ENCODE data around the gene MRPS16. TPM values are rescaled to one million over a fixed set of nuclear protein-coding genes. Genes with fewer than 3 reads are reported as not detected.

Gene MRPS16
- total and polyA plus RNA-seq, 2 of the 13 experiments (the other 11 are each of a cell fraction or from before 2014, with no cell fraction given), result 70.1 to 135 TPM

GRCh38 chr10:73262105-73262730 is 9.8 kb upstream of the MRPS16 start:
- no peaks in the 10 kb centered on the region for H4K20me1 ChIP-seq (ENCODE audit: insufficient read depth, low read length)
- 18% methylated on average over 4 of the region's 4 CpGs for WGBS (ENCODE audit: low lambda C conversion rate)
- no peak for FAIRE-seq
- H3K36me3 ChIP-seq (replicated peaks in 1 of 2; ENCODE audit: control insufficient read depth in 1 of 2, insufficient read depth in 2 of 2, low read length in 2 of 2), result no peaks in the 10 kb centered on the region
- H3K9ac ChIP-seq (ENCODE audit: insufficient read depth, low read depth, low read length), result no peak overlapping the region
- in situ Hi-C loops (cut with HindIII; ENCODE audit: extremely low pct_ligation_motif_present, low pct_unique_long_range_greater_than_20kb) (loop anchor here (25.0 kb wide), 1 partner anchor 375 kb away; the partner anchor contains the start of gene MYOZ1), intact Hi-C loops (cut with micrococcal nuclease; ENCODE audit: unreplicated experiment) (loop anchor here (5.0 kb wide), 1 partner anchor 95 kb away; the partner anchor contains the start of gene CFAP70)
- H3K4me3 ChIP-seq (replicated peaks in 1 of 3; ENCODE audit: insufficient read depth in 1 of 3, low read depth in 2 of 3, low read length in 3 of 3), result no peak overlapping the region
- ChIA-PET CTCF (ENCODE audit: low intra/inter-chr PET ratio, low total read pairs) (no interaction called here), POLR2A (interaction anchor here (1.0 to 3.9 kb wide), 3 partner anchors 10 to 96 kb away, joined by 3 to 21 read pairs (median 3); partner anchors contain the start of genes CFAP70, DNAJC9 and MRPS16)
- H3K27me3 ChIP-seq (ENCODE audit: control insufficient read depth in 1 of 2, insufficient read depth in 2 of 2, low read length in 2 of 2), result no peaks in the 10 kb centered on the region
- ATAC-seq, result peak; percentile 41; the same call in 1 of the 3 replicates
- no peaks in the 10 kb centered on the region for H3K79me2 ChIP-seq (ENCODE audit: insufficient read depth, low read length)
- no peaks in the 10 kb centered on the region for H3K9me3 ChIP-seq (ENCODE audit: low read length)
- H3K4me2 ChIP-seq (ENCODE audit: low read depth, low read length), result no peak overlapping the region
- TF ChIP-seq CEBPB (IDR thresholded peaks at IDR 0.05; ENCODE audit: borderline replicate concordance, low read depth, low read length) (peak; percentile 28; the same call in 1 of the 2 replicates), SOX13 (IDR thresholded peaks at IDR 0.05) (no peak), SOX13 (CRISPR knock-in tag; conservative IDR thresholded peaks at IDR 0.05 in 1 of 2, IDR thresholded peaks at IDR 0.05 in 1 of 2) (peak in 1 of 2 experiments; percentile 22; a peak in 1 of 4 replicates), ZNF12 (CRISPR knock-in tag; IDR thresholded peaks at IDR 0.05) (peak; percentile 51; the same call in 1 of the 2 replicates), ZNF281 (CRISPR knock-in tag; IDR thresholded peaks at IDR 0.05; ENCODE audit: borderline replicate concordance) (no peak), FOSL2 (CRISPR knock-in tag; IDR thresholded peaks at IDR 0.05) (peak; percentile 95), CEBPG (CRISPR knock-in tag; IDR thresholded peaks at IDR 0.05) (0 out of 2 replicates have a peak, but pooled peaks have one; percentile 24), ETV5 (CRISPR knock-in tag; IDR thresholded peaks at IDR 0.05; ENCODE audit: borderline replicate concordance) (peak; percentile 37; the same call in 1 of the 2 replicates), HIC2 (CRISPR knock-in tag; IDR thresholded peaks at IDR 0.05; ENCODE audit: low read depth) (no peak), ZNF3 (CRISPR knock-in tag; IDR thresholded peaks at IDR 0.05) (no peak), ATF4 (CRISPR knock-in tag; IDR thresholded peaks at IDR 0.05) (peak in 1 of 2 experiments; percentile 95; a peak in 2 of 4 replicates)
- TF ChIP-seq, protein P1, sequence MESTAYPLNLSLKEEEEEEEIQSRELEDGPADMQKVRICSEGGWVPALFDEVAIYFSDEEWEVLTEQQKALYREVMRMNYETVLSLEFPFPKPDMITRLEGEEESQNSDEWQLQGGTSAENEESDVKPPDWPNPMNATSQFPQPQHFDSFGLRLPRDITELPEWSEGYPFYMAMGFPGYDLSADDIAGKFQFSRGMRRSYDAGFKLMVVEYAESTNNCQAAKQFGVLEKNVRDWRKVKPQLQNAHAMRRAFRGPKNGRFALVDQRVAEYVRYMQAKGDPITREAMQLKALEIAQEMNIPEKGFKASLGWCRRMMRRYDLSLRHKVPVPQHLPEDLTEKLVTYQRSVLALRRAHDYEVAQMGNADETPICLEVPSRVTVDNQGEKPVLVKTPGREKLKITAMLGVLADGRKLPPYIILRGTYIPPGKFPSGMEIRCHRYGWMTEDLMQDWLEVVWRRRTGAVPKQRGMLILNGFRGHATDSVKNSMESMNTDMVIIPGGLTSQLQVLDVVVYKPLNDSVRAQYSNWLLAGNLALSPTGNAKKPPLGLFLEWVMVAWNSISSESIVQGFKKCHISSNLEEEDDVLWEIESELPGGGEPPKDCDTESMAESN (CRISPR knock-in tag; conservative IDR thresholded peaks at IDR 0.05), result no peak
- BruUV-seq (replicated peaks), result no TSS peak
- peak; percentile 52 for DNase-seq (ENCODE audit: low spot score)
- H2AFZ ChIP-seq (ENCODE audit: low read length), result no peak overlapping the region
- no peak overlapping the region for H3K27ac ChIP-seq (ENCODE audit: extremely low read length, insufficient read depth, low read length)
- H3K4me1 ChIP-seq (ENCODE audit: insufficient read depth, low read length), result no peaks in the 10 kb centered on the region
